ENCODE data around the gene NDUFB10. TPM values are rescaled to one million over a fixed set of nuclear protein-coding genes. Genes with fewer than 3 reads are reported as not detected.

NDUFB10 gene
- total RNA-seq, 2 donors from 2014 or later = 108 to 197 TPM

DNA sequence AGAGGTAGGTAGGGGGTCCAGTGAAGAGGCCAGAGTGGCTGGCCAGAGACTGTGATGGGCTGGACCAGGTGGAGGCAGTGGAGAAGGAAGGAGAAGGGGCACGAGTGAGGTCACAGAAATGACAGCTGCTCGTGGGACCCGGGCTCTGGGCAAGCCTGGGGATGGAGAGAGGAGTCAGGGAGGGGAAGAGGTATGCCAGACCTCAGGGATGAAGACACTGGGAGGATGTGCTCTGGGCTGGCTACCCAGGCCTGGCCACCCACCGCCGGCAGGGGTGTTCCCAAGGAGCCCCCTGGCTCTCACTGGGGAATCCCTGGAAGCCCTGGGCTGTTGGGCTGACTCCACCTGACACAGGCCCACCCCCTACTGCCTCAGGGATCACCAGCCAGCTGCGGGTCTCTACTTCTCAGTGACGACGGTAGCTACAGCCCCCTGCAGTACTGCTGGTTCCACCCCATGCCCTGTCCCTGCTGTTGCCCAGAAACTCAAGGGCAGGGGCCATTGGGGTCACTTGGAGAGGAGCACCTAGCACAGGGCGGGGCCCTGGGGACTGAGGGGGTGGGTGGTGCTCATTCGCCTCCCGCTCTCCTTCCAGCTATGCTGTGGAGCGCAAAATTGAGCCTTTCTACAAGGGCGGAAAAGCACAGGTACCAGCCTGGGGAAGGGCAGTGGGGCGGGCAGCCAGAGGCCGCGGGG, 14.3 kb downstream of the NDUFB10 start:
- ATAC-seq (ENCODE audit: insufficient number of reproducible peaks, low FRiP score, low read depth) (no peak), DNase-seq (ENCODE audit: low spot score) (no peak)
- TF ChIP-seq, protein P1, sequence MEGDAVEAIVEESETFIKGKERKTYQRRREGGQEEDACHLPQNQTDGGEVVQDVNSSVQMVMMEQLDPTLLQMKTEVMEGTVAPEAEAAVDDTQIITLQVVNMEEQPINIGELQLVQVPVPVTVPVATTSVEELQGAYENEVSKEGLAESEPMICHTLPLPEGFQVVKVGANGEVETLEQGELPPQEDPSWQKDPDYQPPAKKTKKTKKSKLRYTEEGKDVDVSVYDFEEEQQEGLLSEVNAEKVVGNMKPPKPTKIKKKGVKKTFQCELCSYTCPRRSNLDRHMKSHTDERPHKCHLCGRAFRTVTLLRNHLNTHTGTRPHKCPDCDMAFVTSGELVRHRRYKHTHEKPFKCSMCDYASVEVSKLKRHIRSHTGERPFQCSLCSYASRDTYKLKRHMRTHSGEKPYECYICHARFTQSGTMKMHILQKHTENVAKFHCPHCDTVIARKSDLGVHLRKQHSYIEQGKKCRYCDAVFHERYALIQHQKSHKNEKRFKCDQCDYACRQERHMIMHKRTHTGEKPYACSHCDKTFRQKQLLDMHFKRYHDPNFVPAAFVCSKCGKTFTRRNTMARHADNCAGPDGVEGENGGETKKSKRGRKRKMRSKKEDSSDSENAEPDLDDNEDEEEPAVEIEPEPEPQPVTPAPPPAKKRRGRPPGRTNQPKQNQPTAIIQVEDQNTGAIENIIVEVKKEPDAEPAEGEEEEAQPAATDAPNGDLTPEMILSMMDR (IDR thresholded peaks at IDR 0.05) = no peak
- H3K27me3 ChIP-seq (replicated peaks; ENCODE audit: insufficient read depth) = no peaks in the 10 kb centered on the region
- peaks cover 14 to 22% of the 10 kb centered on the region in 2 donors for H3K4me1 ChIP-seq (ENCODE audit: control insufficient read depth in 1 of 2, low read depth in 2 of 2)
- peaks cover 46% of the 10 kb centered on the region for H3K36me3 ChIP-seq
- no peak overlapping the region for H3K4me3 ChIP-seq
- H3K9me3 ChIP-seq = no peaks in the 10 kb centered on the region
- H3K27ac ChIP-seq = no peak overlapping the region

DNA sequence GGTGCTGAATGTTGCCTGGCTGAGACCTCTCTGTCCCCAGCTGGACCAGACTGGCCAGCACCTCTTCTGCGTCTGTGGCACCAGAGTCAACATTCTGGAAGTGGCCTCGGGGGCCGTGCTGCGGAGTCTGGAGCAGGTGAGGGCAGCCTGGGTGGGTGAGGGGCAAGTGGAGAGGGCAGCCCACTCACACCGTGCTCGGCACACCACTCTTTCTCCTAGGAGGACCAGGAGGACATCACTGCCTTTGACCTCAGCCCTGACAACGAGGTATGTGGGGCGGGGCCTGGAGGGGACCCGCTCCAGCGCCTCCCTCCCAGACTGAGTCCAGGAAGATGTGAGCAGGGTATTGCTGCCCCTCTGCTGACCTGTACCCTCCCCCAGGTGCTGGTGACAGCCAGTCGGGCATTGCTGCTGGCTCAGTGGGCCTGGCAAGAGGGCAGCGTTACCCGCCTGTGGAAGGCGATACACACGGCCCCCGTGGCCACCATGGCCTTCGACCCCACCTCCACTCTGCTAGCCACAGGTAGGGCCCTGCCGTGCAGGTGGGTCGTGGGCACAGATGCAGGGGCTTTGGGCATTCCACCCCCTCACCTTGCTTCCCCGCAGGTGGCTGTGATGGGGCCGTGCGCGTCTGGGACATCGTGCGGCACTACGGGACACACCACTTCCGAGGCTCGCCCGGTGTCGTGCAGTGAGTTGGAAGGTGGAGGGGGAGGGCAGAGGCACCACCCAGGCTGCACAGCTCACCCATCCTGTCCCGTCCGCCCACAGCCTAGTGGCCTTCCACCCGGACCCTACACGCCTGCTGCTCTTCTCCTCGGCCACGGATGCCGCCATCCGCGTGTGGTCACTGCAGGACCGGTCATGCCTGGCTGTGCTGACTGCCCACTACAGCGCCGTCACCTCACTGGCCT, 15.1 kb downstream of the NDUFB10 start:
- Histone ChIP-seq H3K27ac (no peak overlapping the region), H3K27me3 (replicated peaks; ENCODE audit: insufficient read depth) (no peaks in the 10 kb centered on the region), H3K4me3 (no peak overlapping the region), H3K4me1 (ENCODE audit: control insufficient read depth in 1 of 2, low read depth in 2 of 2) (peaks cover 14 to 22% of the 10 kb centered on the region in 2 donors), H3K9me3 (no peaks in the 10 kb centered on the region), H3K36me3 (peaks cover 46% of the 10 kb centered on the region)
- DNase-seq (ENCODE audit: low spot score) (no peak), ATAC-seq (ENCODE audit: insufficient number of reproducible peaks, low FRiP score, low read depth) (no peak)
- TF ChIP-seq, protein P1 (IDR thresholded peaks at IDR 0.05) = no peak

GRCh38 chr16:1975432-1976215, 16.3 kb downstream of the NDUFB10 start:
- H3K4me1 ChIP-seq (ENCODE audit: control insufficient read depth in 1 of 2, low read depth in 2 of 2) = peaks cover 14 to 21% of the 10 kb centered on the region in 2 donors
- peaks cover 46% of the 10 kb centered on the region for H3K36me3 ChIP-seq
- no peaks in the 10 kb centered on the region for H3K27me3 ChIP-seq (replicated peaks; ENCODE audit: insufficient read depth)
- TF ChIP-seq, protein P1 (IDR thresholded peaks at IDR 0.05) = no peak
- H3K27ac ChIP-seq = no peak overlapping the region
- DNase-seq (ENCODE audit: low spot score) = no peak
- H3K4me3 ChIP-seq = no peak overlapping the region
- no peaks in the 10 kb centered on the region for H3K9me3 ChIP-seq
- no peak for ATAC-seq (ENCODE audit: insufficient number of reproducible peaks, low FRiP score, low read depth)

- DNase-seq (ENCODE audit: low spot score) = no peak
- Histone ChIP-seq H3K27ac (no peak overlapping the region), H3K27me3 (replicated peaks; ENCODE audit: insufficient read depth) (no peaks in the 10 kb centered on the region), H3K9me3 (no peaks in the 10 kb centered on the region), H3K36me3 (peaks cover 46% of the 10 kb centered on the region), H3K4me3 (no peak overlapping the region), H3K4me1 (ENCODE audit: control insufficient read depth in 1 of 2, low read depth in 2 of 2) (peaks cover 9 to 16% of the 10 kb centered on the region in 2 donors)
- TF ChIP-seq, protein P1 (IDR thresholded peaks at IDR 0.05) = no peak
- no peak for ATAC-seq (ENCODE audit: insufficient number of reproducible peaks, low FRiP score, low read depth)
These were observed 16.8 kb downstream of the NDUFB10 start for GRCh38 chr16:1976216-1976520.

Measured in thoracic aorta (tissue), 2 donors.